IMR-90 (cell line): ENCODE data around the gene RNF175.

Source experiments
- CTCF ChIP-seq: conservative IDR thresholded peaks from 2 replicates; pipeline ENCODE4 v1.5.1; 2012; ENCODE audit warnings: mild to moderate bottlenecking, low read depth, low read length, improper control_type of control experiment
- MAZ ChIP-seq: IDR thresholded peaks from 2 replicates; pipeline ENCODE4 v1.6.1; 2012; ENCODE audit warnings: low read depth, mild to moderate bottlenecking, low read length, improper control_type of control experiment, moderate library complexity, borderline replicate concordance
- POLR2A ChIP-seq: IDR thresholded peaks from 2 replicates; pipeline ENCODE4 v1.6.1; 2012; ENCODE audit warnings: mild to moderate bottlenecking, low read depth, low read length
- RAD21 ChIP-seq: IDR thresholded peaks from 2 replicates; pipeline ENCODE4 v1.6.1; 2012; ENCODE audit warnings: low read length, improper control_type of control experiment
- SMC3 ChIP-seq: fragments of 150-350 bp; IDR thresholded peaks from 2 replicates; pipeline ENCODE4 v1.6.1; 2016; ENCODE audit warnings: low read depth, mild to moderate bottlenecking, antibody characterized with exemption, low read length, moderate library complexity

GRCh38 chr4:153676984-153677383 is 82.8 kb downstream of the RNF175 start:
- no peak for TF ChIP-seq MAZ
- TF ChIP-seq RAD21: no peak
- TF ChIP-seq CTCF: no peak
- no peak for TF ChIP-seq POLR2A
- no peak for TF ChIP-seq SMC3
